Activated B cell treated with CpG ODN at 0.5 μM for 24 hours (primary cell): ENCODE results near the gene DCPS. TPM values are rescaled to one million over a fixed set of nuclear protein-coding genes. Genes with fewer than 3 reads are reported as not detected.

ENCODE experiments used
- ATAC-seq: fragments of 200-7000 bp; cut with Tn5 transposase; one replicate; pipeline ENCODE4 v1.10.0; 2021; ENCODE audit warnings: low read depth, mild to moderate bottlenecking, moderate library complexity
- CTCF ChIA-PET: fragments of 350-600 bp; sonication (Branson Sonifier 250); formaldehyde crosslinking; loops from one replicate; lab custom pipeline; 2021; ENCODE audit warnings: antibody characterized with exemption; lab: Charles Lee
- POLR2A ChIA-PET: fragments of 350-600 bp; sonication (Branson Sonifier 250); formaldehyde crosslinking; loops from one replicate; lab custom pipeline; 2021; ENCODE audit warnings: antibody characterized with exemption; lab: Charles Lee
- DNase-seq: peaks from one replicate; pipeline ENCODE4 v3.0.0; 2022
- H3K27ac Mint-ChIP-seq: one replicate; pipeline ENCODE4 v1.8.0; 2020; ENCODE audit warnings: mixed read lengths
- H3K27me3 Mint-ChIP-seq: one replicate; pipeline ENCODE4 v1.8.0; 2021; ENCODE audit warnings: mixed read lengths
- H3K36me3 Mint-ChIP-seq: one replicate; pipeline ENCODE4 v1.8.0; 2021; ENCODE audit warnings: low read depth, mixed read lengths
- H3K4me1 Mint-ChIP-seq: one replicate; pipeline ENCODE4 v1.8.0; 2021; ENCODE audit warnings: mixed read lengths
- H3K4me3 Mint-ChIP-seq: one replicate; pipeline ENCODE4 v1.8.0; 2020; ENCODE audit warnings: mild to moderate bottlenecking, mixed read lengths
- H3K9me3 Mint-ChIP-seq: one replicate; pipeline ENCODE4 v1.8.0; 2020; ENCODE audit warnings: mixed read lengths
- CTCF ChIP-seq: fragments of 200-600 bp; IDR thresholded peaks from one replicate; pipeline ENCODE4 v1.8.0; 2022; ENCODE audit warnings: antibody characterized with exemption, mild to moderate bottlenecking
- intact Hi-C: fragments of 100-400 bp; cut with micrococcal nuclease; formaldehyde crosslinking; loops from one replicate; pipeline ENCODE4 v1.15.1; 2024
- total RNA-seq: library from RNA; stranded (reverse); gene quantifications from 2 replicates; pipeline ENCODE4 v1.2.3, GENCODE V29; 2022

Gene DCPS
- total RNA-seq, 1 donor from 2014 or later = 37.6 TPM

- Mint-ChIP-seq H3K36me3 (peaks cover 71% of the 10 kb centered on the region), H3K9me3 (no peaks in the 10 kb centered on the region), H3K4me1 (peaks cover 33% of the 10 kb centered on the region), H3K4me3 (peak overlapping the region; percentile 95), H3K27ac (peak overlapping the region; percentile 95), H3K27me3 (no peaks in the 10 kb centered on the region)
- ChIA-PET CTCF (no interaction called here), POLR2A (interaction anchor here (0.6 to 4.1 kb wide), 10 partner anchors 8 to 885 kb away, joined by 3 to 84 read pairs (median 5); partner anchors contain the start of genes DCPS, FAM118B, RPUSD4 and STT3A)
- intact Hi-C loops = loop anchor here (1.0 to 10.0 kb wide), 4 partner anchors 366 to 1508 kb away; partner anchors contain the start of genes PUS3, STT3A and TMEM218
- ATAC-seq (peak; percentile 2), DNase-seq (peak; percentile 23)
- no peak for TF ChIP-seq CTCF
Measured at GRCh38 chr11:126268361-126268707, 35.5 kb upstream of the DCPS start.

- ATAC-seq (peak; percentile 98), DNase-seq (peak; percentile 99)
- intact Hi-C loops = loop anchor here (1.0 to 10.0 kb wide), 7 partner anchors 14 to 1508 kb away; partner anchors contain the start of genes DCPS, FAM118B, PUS3 and RPUSD4
- H3K4me3 Mint-ChIP-seq = peak within 1 kb of the TSS; percentile 95
- H3K9me3 Mint-ChIP-seq = no peaks in the 10 kb centered on the region
- no peak for TF ChIP-seq CTCF
- peaks cover 71% of the 10 kb centered on the region for H3K36me3 Mint-ChIP-seq
- ChIA-PET CTCF (interaction anchor here (1.1 kb wide), 1 partner anchor 42 kb away, joined by 3 read pairs; no protein-coding TSS in a partner anchor), POLR2A (interaction anchor here (0.5 to 4.1 kb wide), 13 partner anchors 9 to 886 kb away, joined by 3 to 84 read pairs (median 5); partner anchors contain the start of genes DCPS, FAM118B, HYLS1 and RPUSD4)
- H3K4me1 Mint-ChIP-seq = peaks cover 33% of the 10 kb centered on the region
- H3K27me3 Mint-ChIP-seq = no peaks in the 10 kb centered on the region
- peak within 1 kb of the TSS; percentile 95 for H3K27ac Mint-ChIP-seq
Measured at GRCh38 chr11:126268708-126269579, 34.9 kb upstream of the DCPS start, which contains the start of the genes FOXRED1 and SRPRA. TSS of gene FOXRED1 (plus strand) at chr11:126269154. CDS start at chr11:126269207, 53 bp downstream. TSS of gene SRPRA (minus strand) at chr11:126268895. CDS start at chr11:126268804, 91 bp downstream.

- H3K4me1 Mint-ChIP-seq = peaks cover 16% of the 10 kb centered on the region
- DNase-seq (no peak), ATAC-seq (no peak)
- CTCF ChIA-PET = no interaction called here
- no peaks in the 10 kb centered on the region for H3K9me3 Mint-ChIP-seq
- peaks cover 53% of the 10 kb centered on the region for H3K36me3 Mint-ChIP-seq
- intact Hi-C loops = no loop called here
- no peaks in the 10 kb centered on the region for H3K27me3 Mint-ChIP-seq
- H3K27ac Mint-ChIP-seq = no peak overlapping the region
- POLR2A ChIA-PET = no interaction called here
- no peak for TF ChIP-seq CTCF
- no peak overlapping the region for H3K4me3 Mint-ChIP-seq
Measured at GRCh38 chr11:126277322-126277721, 26.5 kb upstream of the DCPS start.

- ChIA-PET CTCF (no interaction called here), POLR2A (no interaction called here)
- H3K27me3 Mint-ChIP-seq = no peaks in the 10 kb centered on the region
- H3K4me1 Mint-ChIP-seq = peaks cover 18% of the 10 kb centered on the region
- ATAC-seq (no peak), DNase-seq (no peak)
- no peak overlapping the region for H3K27ac Mint-ChIP-seq
- no peak overlapping the region for H3K4me3 Mint-ChIP-seq
- intact Hi-C loops = no loop called here
- peaks cover 48% of the 10 kb centered on the region for H3K36me3 Mint-ChIP-seq
- TF ChIP-seq CTCF = no peak
- no peaks in the 10 kb centered on the region for H3K9me3 Mint-ChIP-seq
Measured at GRCh38 chr11:126277780-126278179, 26.1 kb upstream of the DCPS start.

- CTCF ChIA-PET = no interaction called here
- no peak overlapping the region for H3K4me3 Mint-ChIP-seq
Measured at GRCh38 chr11:126279191-126279590, 24.7 kb upstream of the DCPS start.

More at GRCh38 chr11:126279191-126279590, 24.7 kb upstream of the DCPS start:
- POLR2A ChIA-PET = interaction anchor here (1.2 kb wide), 1 partner anchor 10 kb away, joined by 4 read pairs; the partner anchor contains the start of gene FOXRED1
- Mint-ChIP-seq H3K9me3 (no peaks in the 10 kb centered on the region), H3K27me3 (no peaks in the 10 kb centered on the region), H3K4me1 (peaks cover 26% of the 10 kb centered on the region), H3K27ac (no peak overlapping the region), H3K36me3 (peaks cover 39% of the 10 kb centered on the region)
- DNase-seq (no peak), ATAC-seq (no peak)
- intact Hi-C loops = no loop called here
- TF ChIP-seq CTCF = no peak
